GM12873 (cell line): Measurements from ENCODE around the gene RHOB.

Source experiments
- CTCF ChIP-seq: IDR thresholded peaks from 2 replicates; pipeline ENCODE4 v1.5.1; 2012; ENCODE audit warnings: low read depth, mild to moderate bottlenecking, moderate library complexity, low read length, control low read depth; ENCODE audit not compliant: insufficient read depth; ENCODE audit errors: missing control alignments

The RHOB gene

GRCh38 chr2:20471148-20471547, 24.3 kb downstream of the RHOB start:
- TF ChIP-seq CTCF: no peak

- no peak for TF ChIP-seq CTCF
Measured at GRCh38 chr2:20471902-20472559, 25.2 kb downstream of the RHOB start.

GRCh38 chr2:20472569-20472968, 25.7 kb downstream of the RHOB start:
- TF ChIP-seq CTCF: no peak

GRCh38 chr2:20473128-20473527, 26.3 kb downstream of the RHOB start:
- TF ChIP-seq CTCF: no peak

GRCh38 chr2:20474757-20475566, 28.1 kb downstream of the RHOB start:
- TF ChIP-seq CTCF: no peak

- TF ChIP-seq CTCF: no peak
Measured at GRCh38 chr2:20475567-20475952, 28.7 kb downstream of the RHOB start.

- no peak for TF ChIP-seq CTCF
Measured at GRCh38 chr2:20476481-20476880, 29.6 kb downstream of the RHOB start.
